Posterior cingulate gyrus (tissue), 11 donors: ENCODE measurements around the gene ZG16B.

ENCODE experiments used
- DNase-seq, 10 donors: peaks; one replicate each; pipeline versions ENCODE4 v3.0.0 to v3.0.0-alpha.2; 2020 to 2021; ENCODE audit warnings: mixed read lengths in 3 of 10
- intact Hi-C: fragments of 100-400 bp; cut with DNase I; formaldehyde crosslinking; loops from one replicate; pipeline ENCODE4 v1.15.1; 2023

Gene ZG16B

GRCh38 chr16:2821487-2822157 lies 8.5 kb upstream of the ZG16B start:
- DNase-seq = peak in 3 of 10 donors; percentile 2 to 57 (median 33)

GRCh38 chr16:2822158-2822495 lies 8.0 kb upstream of the ZG16B start:
- intact Hi-C loops = no loop called here

More at GRCh38 chr16:2821487-2822157, 8.5 kb upstream of the ZG16B start:
- intact Hi-C loops = no loop called here

GRCh38 chr16:2822496-2822895 lies 7.6 kb upstream of the ZG16B start:
- DNase-seq = no peak
- intact Hi-C loops = no loop called here

More at GRCh38 chr16:2822158-2822495, 8.0 kb upstream of the ZG16B start:
- peak in 3 of 10 donors; percentile 29 to 60 (median 42) for DNase-seq

GRCh38 chr16:2824626-2825025 lies 5.5 kb upstream of the ZG16B start:
- DNase-seq = peak in 2 of 10 donors; percentile 22 to 33
- intact Hi-C loops = no loop called here

- intact Hi-C loops = no loop called here
- DNase-seq = peak in 3 of 10 donors; percentile 48 to 61 (median 61)
These were observed 4.9 kb upstream of the ZG16B start for GRCh38 chr16:2825049-2825742.

GRCh38 chr16:2825906-2826305 lies 4.2 kb upstream of the ZG16B start:
- peak in 3 of 10 donors; percentile 59 to 69 (median 66) for DNase-seq
- intact Hi-C loops = no loop called here

- intact Hi-C loops = no loop called here
These were observed 3.3 kb upstream of the ZG16B start for GRCh38 chr16:2826591-2827373.

GRCh38 chr16:2827374-2827791 lies 2.7 kb upstream of the ZG16B start:
- intact Hi-C loops = no loop called here
- peak in 3 of 10 donors; percentile 55 to 72 (median 71) for DNase-seq

More at GRCh38 chr16:2826591-2827373, 3.3 kb upstream of the ZG16B start:
- DNase-seq = peak in 3 of 10 donors; percentile 39 to 66 (median 55)

- peak in 3 of 10 donors; percentile 40 to 76 (median 62) for DNase-seq
These were observed 2.1 kb upstream of the ZG16B start for GRCh38 chr16:2827831-2828520.

GRCh38 chr16:2828521-2828840 lies 1.6 kb upstream of the ZG16B start:
- peak in 3 of 10 donors; percentile 62 to 82 (median 76) for DNase-seq
- intact Hi-C loops = no loop called here

More at GRCh38 chr16:2827831-2828520, 2.1 kb upstream of the ZG16B start:
- intact Hi-C loops = no loop called here

- intact Hi-C loops = no loop called here
- DNase-seq = peak in 2 of 10 donors; percentile 30 to 55
These were observed 1.1 kb upstream of the ZG16B start for GRCh38 chr16:2828876-2829430.

GRCh38 chr16:2830355-2830695 lies 222 bp downstream of the ZG16B start:
- DNase-seq = peak in 2 of 10 donors; percentile 55 to 59
- intact Hi-C loops = no loop called here

- peak in 3 of 10 donors; percentile 59 to 64 (median 61) for DNase-seq
- intact Hi-C loops = no loop called here
These were observed 1.1 kb downstream of the ZG16B start for GRCh38 chr16:2831203-2831602.

GRCh38 chr16:2833776-2834175 lies 3.7 kb downstream of the ZG16B start:
- no peak for DNase-seq
- intact Hi-C loops = no loop called here

GRCh38 chr16:2834968-2835367 lies 4.9 kb downstream of the ZG16B start:
- intact Hi-C loops = no loop called here

GRCh38 chr16:2835638-2836493 lies 5.8 kb downstream of the ZG16B start:
- DNase-seq = peak in 5 of 10 donors; percentile 15 to 81 (median 71)
- intact Hi-C loops = no loop called here

More at GRCh38 chr16:2834968-2835367, 4.9 kb downstream of the ZG16B start:
- no peak for DNase-seq

GRCh38 chr16:2836646-2837508 lies 6.8 kb downstream of the ZG16B start:
- intact Hi-C loops = no loop called here
- DNase-seq = peak in 3 of 10 donors; percentile 29 to 52 (median 48)

GRCh38 chr16:2838928-2839327 lies 8.8 kb downstream of the ZG16B start:
- intact Hi-C loops = no loop called here
- peak; percentile 54 to 97 (median 70) for DNase-seq
